Keratinocyte (primary cell): ENCODE results near the gene TFF3. TPM values are rescaled to one million over a fixed set of nuclear protein-coding genes. Genes with fewer than 3 reads are reported as not detected.

Experiments used
- DNase-seq: peaks from one replicate; pipeline ENCODE4 v3.0.0-alpha.2; 2011; ENCODE audit warnings: low read depth, missing footprints, low spot score
- FAIRE-seq: peaks from 2 replicates; lab custom pipeline; 2011; peaks lifted over from hg19 to GRCh38; lab: Jason Lieb, UNC
- H2AFZ ChIP-seq: 2 replicates; pipeline ENCODE4 v1.6.0; 2012; ENCODE audit warnings: low read length, control low read depth, inconsistent platforms; ENCODE audit not compliant: control insufficient read depth
- H3K27ac ChIP-seq: 2 replicates; pipeline ENCODE4 v1.5.1; 2011; ENCODE audit warnings: low read length; ENCODE audit not compliant: control insufficient read depth, insufficient read depth
- H3K27me3 ChIP-seq: 3 replicates; pipeline ENCODE4 v1.6.0; 2011; ENCODE audit warnings: low read length; ENCODE audit not compliant: control insufficient read depth, insufficient read depth; ENCODE audit errors: extremely low read depth
- H3K36me3 ChIP-seq, 2 experiments: 2 replicates in 1 of 2; 3 replicates in 1 of 2; pipeline ENCODE4 v1.5.1; 2011; ENCODE audit warnings: low read length in 2 of 2, mild to moderate bottlenecking in 1 of 2; ENCODE audit not compliant: control insufficient read depth in 2 of 2, insufficient read depth in 2 of 2; ENCODE audit errors: extremely low read depth in 1 of 2
- H3K4me1 ChIP-seq: 3 replicates; pipeline ENCODE4 v1.5.1; 2011; ENCODE audit warnings: low read length; ENCODE audit not compliant: control insufficient read depth, insufficient read depth; ENCODE audit errors: extremely low read depth
- H3K4me2 ChIP-seq: 3 replicates; pipeline ENCODE4 v1.6.0; 2011; ENCODE audit warnings: low read depth, low read length; ENCODE audit not compliant: control insufficient read depth, insufficient read depth; ENCODE audit errors: extremely low read depth
- H3K4me3 ChIP-seq, 3 experiments: fragments of 200-600 bp in 1 of 3; sonication (generic) in 1 of 3; 2 replicates in 2 of 3; 3 replicates in 1 of 3; pipeline ENCODE4 v1.5.1; 2011 to 2016; ENCODE audit warnings: low read length in 3 of 3, mild to moderate bottlenecking in 3 of 3, control low read depth in 2 of 3, inconsistent platforms in 1 of 3, low read depth in 1 of 3, mixed read lengths in 1 of 3, mixed run types in 1 of 3, moderate library complexity in 1 of 3; ENCODE audit not compliant: control insufficient read depth in 2 of 3, insufficient read depth in 2 of 3; ENCODE audit errors: extremely low read depth in 1 of 3
- H3K79me2 ChIP-seq: 2 replicates; pipeline ENCODE4 v1.6.0; 2012; ENCODE audit warnings: low read length; ENCODE audit not compliant: control insufficient read depth, insufficient read depth
- H3K9ac ChIP-seq: 3 replicates; pipeline ENCODE4 v1.6.0; 2011; ENCODE audit warnings: low read length; ENCODE audit not compliant: control insufficient read depth, insufficient read depth; ENCODE audit errors: extremely low read depth
- H3K9me1 ChIP-seq: 3 replicates; pipeline ENCODE4 v1.6.0; 2011; ENCODE audit warnings: low read length; ENCODE audit not compliant: control insufficient read depth, insufficient read depth; ENCODE audit errors: extremely low read depth
- H3K9me3 ChIP-seq: 2 replicates; pipeline ENCODE4 v1.5.1; 2012; ENCODE audit warnings: low read depth, low read length; ENCODE audit not compliant: control insufficient read depth
- H4K20me1 ChIP-seq: 3 replicates; pipeline ENCODE4 v1.6.0; 2011; ENCODE audit warnings: low read length; ENCODE audit not compliant: control insufficient read depth, insufficient read depth; ENCODE audit errors: extremely low read depth
- CTCF ChIP-seq, 3 experiments: IDR thresholded peaks in 1 of 3; conservative IDR thresholded peaks in 1 of 3; optimal IDR thresholded peaks in 1 of 3; 2 replicates in 2 of 3; 3 replicates in 1 of 3; pipeline versions ENCODE3 to v1.5.1; 2011; ENCODE audit warnings: low read length in 3 of 3, mild to moderate bottlenecking in 3 of 3, moderate library complexity in 2 of 3, control low read depth in 1 of 3, inconsistent platforms in 1 of 3; ENCODE audit not compliant: insufficient read depth in 2 of 3; ENCODE audit errors: extremely low read depth in 1 of 3
- EZH2 ChIP-seq: IDR thresholded peaks from one replicate; pipeline ENCODE4 v1.6.1; 2012; ENCODE audit warnings: inconsistent platforms, mild to moderate bottlenecking, low read length, moderate library complexity
- dilution Hi-C: fragments of 300-500 bp; cut with MboI; formaldehyde crosslinking; loops from one replicate; pipeline ENCODE4 v1.7.0; 2020; ENCODE audit warnings: low sequenced_read_pairs; ENCODE audit not compliant: extremely low pct_ligation_motif_present
- polyA plus RNA-seq, 5 experiments: library from polyadenylated mRNA; depleted of rRNA in 3 of 5; stranded (reverse) in 3 of 5; stranded (forward) in 1 of 5; unstranded in 1 of 5; fragments of >200 nt; gene quantifications; 1 replicate in 1 of 5; 2 replicates in 3 of 5; 3 replicates in 1 of 5; pipeline versions ENCODE4 v1.2.1 to v1.2.3, GENCODE V29; 2011 to 2012; ENCODE audit warnings: missing spikeins in 2 of 5, low read depth in 1 of 5, low replicate concordance in 1 of 5

TFF3 gene
- polyA plus RNA-seq, 1 donor (not counting 4 experiments of a cell fraction or from before 2014, with no cell fraction given) = not detected

GRCh38 chr21:42291751-42292562 lies 23.3 kb downstream of the TFF3 start:
- no peaks in the 10 kb centered on the region for H3K9me1 ChIP-seq
- no peaks in the 10 kb centered on the region for H3K36me3 ChIP-seq
- H2AFZ ChIP-seq = no peak overlapping the region
- no peak for DNase-seq
- dilution Hi-C loops = no loop called here
- TF ChIP-seq EZH2 = no peak
- H3K4me2 ChIP-seq = no peak overlapping the region
- H3K4me3 ChIP-seq = no peak overlapping the region
- H3K9ac ChIP-seq = no peak overlapping the region
- no peaks in the 10 kb centered on the region for H4K20me1 ChIP-seq
- FAIRE-seq = no peak
- H3K4me1 ChIP-seq = no peaks in the 10 kb centered on the region
- H3K9me3 ChIP-seq = peaks cover 2% of the 10 kb centered on the region
- H3K79me2 ChIP-seq = no peaks in the 10 kb centered on the region
- H3K27ac ChIP-seq = no peak overlapping the region
- H3K27me3 ChIP-seq = peaks cover 3% of the 10 kb centered on the region

- dilution Hi-C loops = no loop called here
- Histone ChIP-seq H4K20me1 (no peaks in the 10 kb centered on the region), H3K79me2 (no peaks in the 10 kb centered on the region), H3K36me3 (no peaks in the 10 kb centered on the region), H3K27me3 (no peaks in the 10 kb centered on the region), H3K9me3 (peaks cover 2% of the 10 kb centered on the region), H2AFZ (no peak overlapping the region), H3K4me3 (no peak overlapping the region), H3K27ac (no peak overlapping the region), H3K4me1 (no peaks in the 10 kb centered on the region), H3K4me2 (no peak overlapping the region), H3K9ac (no peak overlapping the region), H3K9me1 (no peaks in the 10 kb centered on the region)
- FAIRE-seq (no peak), DNase-seq (no peak)
- TF ChIP-seq CTCF (optimal IDR thresholded peaks at IDR 0.05 in 1 of 3, IDR thresholded peaks at IDR 0.05 in 1 of 3, conservative IDR thresholded peaks at IDR 0.05 in 1 of 3; ENCODE audit: extremely low read depth in 1 of 3, insufficient read depth in 2 of 3, low read length in 3 of 3) (no peak), EZH2 (no peak)
These were observed 24.0 kb downstream of the TFF3 start for GRCh38 chr21:42291003-42291750.
